Astrocyte (in vitro differentiated cells and primary cell): ENCODE measurements around the gene TBX6.

Source experiments
- CTCF ChIP-seq: IDR thresholded peaks from 2 replicates; pipeline ENCODE4 v1.5.1; 2011; ENCODE audit warnings: low read depth, mild to moderate bottlenecking, inconsistent platforms, low read length, moderate library complexity; ENCODE audit not compliant: insufficient read depth
- EZH2 ChIP-seq: IDR thresholded peaks from 2 replicates; pipeline ENCODE4 v1.6.1; 2012; ENCODE audit warnings: mild to moderate bottlenecking, low read length, inconsistent platforms; ENCODE audit not compliant: insufficient read depth

- TF ChIP-seq CTCF = no peak
- TF ChIP-seq EZH2 = no peak
Observed at GRCh38 chr16:30096862-30097563, 5.3 kb upstream of the TBX6 start.
